Esophagus squamous epithelium (tissue), 4 donors: ENCODE data around the gene TMEM145.

ENCODE experiments used
- CTCF ChIP-seq, 6 experiments: fragments of 450-650 bp in 4 of 6; fragments of 200-600 bp in 2 of 6; sonication (generic) in 2 of 6; IDR thresholded peaks; one replicate each; pipeline ENCODE4 v1.5.1; 2016 to 2019; ENCODE audit warnings: antibody characterized with exemption in 6 of 6, mild to moderate bottlenecking in 4 of 6, moderate library complexity in 4 of 6
- POLR2A ChIP-seq, 4 donors: fragments of 450-650 bp; IDR thresholded peaks; one replicate each; pipeline ENCODE4 v1.6.1; 2017; ENCODE audit warnings: antibody characterized with exemption in 4 of 4, mild to moderate bottlenecking in 4 of 4, moderate library complexity in 3 of 4

GRCh38 chr19:42287827-42288107, 25.3 kb upstream of the TMEM145 start:
- TF ChIP-seq POLR2A (IDR thresholded peaks at IDR 0.05): no peak
- no peak for TF ChIP-seq CTCF (IDR thresholded peaks at IDR 0.05)
